ENCODE data around the gene LRRFIP1. TPM values are rescaled to one million over a fixed set of nuclear protein-coding genes. Genes with fewer than 3 reads are reported as not detected.

The LRRFIP1 gene
- polyA plus RNA-seq, 2 of the 4 experiments (the other 2 are of a cell fraction) = 75.6 to 93.0 TPM

GRCh38 chr2:237631801-237632585 is 4.6 kb downstream of the LRRFIP1 start:
- no peak overlapping the region for H3K27ac ChIP-seq
- H3K4me2 ChIP-seq = no peak overlapping the region
- ChIA-PET CTCF (interaction anchor here (2.0 kb wide), 1 partner anchor 114 kb away, joined by 5 read pairs; no protein-coding TSS in a partner anchor), POLR2A (no interaction called here)
- TF ChIP-seq HES2 (IDR thresholded peaks at IDR 0.05) (no peak), CHD4 (IDR thresholded peaks at IDR 0.05; ENCODE audit: borderline replicate concordance) (no peak), MYC (IDR thresholded peaks at IDR 0.05; ENCODE audit: borderline replicate concordance, low read length) (no peak), JUN (IDR thresholded peaks at IDR 0.05) (no peak), KDM5A (IDR thresholded peaks at IDR 0.05) (no peak), MAX (IDR thresholded peaks at IDR 0.05) (no peak), ZNF302 (CRISPR knock-in tag; IDR thresholded peaks at IDR 0.05) (no peak), NR3C1 (IDR thresholded peaks at IDR 0.05) (no peak)
- WGBS (ENCODE audit: missing lambda C conversion rate) = 80% methylated on average over 17 of the region's 19 CpGs
- ATAC-seq (no peak), DNase-seq (ENCODE audit: low read depth in 1 of 2, low spot score in 1 of 2) (no peak), FAIRE-seq (no peak)
- H3K4me3 ChIP-seq = no peak overlapping the region
- H3K4me1 ChIP-seq = peaks cover 7% of the 10 kb centered on the region; the same call in 1 of the 3 replicates
- no peaks in the 10 kb centered on the region for H3K9me3 ChIP-seq

- FAIRE-seq = no peak
- ChIA-PET POLR2A (no interaction called here), CTCF (interaction anchor here (0.8 kb wide), 1 partner anchor 40 kb away, joined by 3 read pairs; no protein-coding TSS in a partner anchor)
- no peak for DNase-seq (ENCODE audit: low read depth in 1 of 2, low spot score in 1 of 2)
- ATAC-seq = no peak
- Histone ChIP-seq H3K9me3 (no peaks in the 10 kb centered on the region), H3K4me1 (peaks cover 7% of the 10 kb centered on the region; the same call in 1 of the 3 replicates), H3K4me3 (no peak overlapping the region), H3K27ac (no peak overlapping the region), H3K4me2 (no peak overlapping the region)
- no peak for TF ChIP-seq RARB (CRISPR knock-in tag; IDR thresholded peaks at IDR 0.05)
- no peak for TF ChIP-seq NPAS2 (CRISPR knock-in tag; IDR thresholded peaks at IDR 0.05; ENCODE audit: borderline replicate concordance)
- no peak for TF ChIP-seq TP53 (CRISPR knock-in tag; IDR thresholded peaks at IDR 0.05)
- TF ChIP-seq BCL3 (IDR thresholded peaks at IDR 0.05) = no peak
- TF ChIP-seq GATA3 (IDR thresholded peaks at IDR 0.05; ENCODE audit: borderline replicate concordance) = no peak
- no peak for TF ChIP-seq POLR2AphosphoS2 (conservative IDR thresholded peaks at IDR 0.05; ENCODE audit: low read length)
- TF ChIP-seq KDM1A (IDR thresholded peaks at IDR 0.05; ENCODE audit: low read depth) = no peak
- no peak for TF ChIP-seq EHF (CRISPR knock-in tag; IDR thresholded peaks at IDR 0.05)
- TF ChIP-seq NR3C1 (IDR thresholded peaks at IDR 0.05) = no peak
- no peak for TF ChIP-seq ZSCAN20 (CRISPR knock-in tag; IDR thresholded peaks at IDR 0.05)
- no peak for TF ChIP-seq CHD2 (IDR thresholded peaks at IDR 0.05; ENCODE audit: low read length, partially characterized antibody)
- TF ChIP-seq HOXA7 (CRISPR knock-in tag; IDR thresholded peaks at IDR 0.05) = no peak
- whole genome bisulfite sequencing (ENCODE audit: missing lambda C conversion rate) = 72% methylated on average over 9 of the region's 10 CpGs
Measured at GRCh38 chr2:237633061-237633561, 5.7 kb downstream of the LRRFIP1 start.

- 90% methylated on average over 1 of the region's 1 CpG for WGBS (ENCODE audit: missing lambda C conversion rate)
Measured at GRCh38 chr2:237636578-237636977, 9.2 kb downstream of the LRRFIP1 start.

More at GRCh38 chr2:237636578-237636977, 9.2 kb downstream of the LRRFIP1 start:
- FAIRE-seq (no peak), ATAC-seq (no peak), DNase-seq (ENCODE audit: low read depth in 1 of 2, low spot score in 1 of 2) (no peak)
- H3K27ac ChIP-seq = no peak overlapping the region
- H3K4me2 ChIP-seq = no peak overlapping the region
- no peaks in the 10 kb centered on the region for H3K4me1 ChIP-seq
- ChIA-PET CTCF (interaction anchor here (0.5 to 1.0 kb wide), 2 partner anchors 109 to 227 kb away, joined by 3 read pairs; no protein-coding TSS in a partner anchor), POLR2A (no interaction called here)
- H3K4me3 ChIP-seq = no peak overlapping the region
- H3K9me3 ChIP-seq = no peaks in the 10 kb centered on the region
- TF ChIP-seq HMGXB4 (CRISPR knock-in tag; IDR thresholded peaks at IDR 0.05; ENCODE audit: borderline replicate concordance) = no peak
- TF ChIP-seq NFE2L2 (conservative IDR thresholded peaks at IDR 0.05; ENCODE audit: low read length) = no peak
- TF ChIP-seq NR3C1 (IDR thresholded peaks at IDR 0.05) = no peak
- TF ChIP-seq POLR2A (IDR thresholded peaks at IDR 0.05; ENCODE audit: low read length) = no peak
- TF ChIP-seq EP300 (IDR thresholded peaks at IDR 0.05) = no peak
- no peak for TF ChIP-seq PHF8 (IDR thresholded peaks at IDR 0.05; ENCODE audit: borderline replicate concordance, low read depth)
- no peak for TF ChIP-seq ELK1 (IDR thresholded peaks at IDR 0.05; ENCODE audit: low read depth, low read length)
- TF ChIP-seq NPAS2 (CRISPR knock-in tag; IDR thresholded peaks at IDR 0.05; ENCODE audit: borderline replicate concordance) = no peak
- no peak for TF ChIP-seq SMC3 (IDR thresholded peaks at IDR 0.05)
- no peak for TF ChIP-seq HEYL (CRISPR knock-in tag; IDR thresholded peaks at IDR 0.05)
- TF ChIP-seq PBX3 (IDR thresholded peaks at IDR 0.05) = no peak
- no peak for TF ChIP-seq RARB (CRISPR knock-in tag; IDR thresholded peaks at IDR 0.05)
- no peak for TF ChIP-seq FOXS1 (CRISPR knock-in tag; IDR thresholded peaks at IDR 0.05)
- TF ChIP-seq GATA3 (IDR thresholded peaks at IDR 0.05; ENCODE audit: borderline replicate concordance) = no peak

All from A549 (cell line).